Cerebellar nuclear complex (tissue), 1 donor: ENCODE measurements around the gene RNF115.
"Not testable (repeated sequence)": the region's sequence is repeated elsewhere in the genome, so short reads cannot be mapped to it uniquely, and the experiment has no call there.

Experiments used
- DNase-seq, 2 experiments: peaks; one replicate each; lab custom pipeline; 2025; lab: John Stamatoyannopoulos, UW

The RNF115 gene

DNA sequence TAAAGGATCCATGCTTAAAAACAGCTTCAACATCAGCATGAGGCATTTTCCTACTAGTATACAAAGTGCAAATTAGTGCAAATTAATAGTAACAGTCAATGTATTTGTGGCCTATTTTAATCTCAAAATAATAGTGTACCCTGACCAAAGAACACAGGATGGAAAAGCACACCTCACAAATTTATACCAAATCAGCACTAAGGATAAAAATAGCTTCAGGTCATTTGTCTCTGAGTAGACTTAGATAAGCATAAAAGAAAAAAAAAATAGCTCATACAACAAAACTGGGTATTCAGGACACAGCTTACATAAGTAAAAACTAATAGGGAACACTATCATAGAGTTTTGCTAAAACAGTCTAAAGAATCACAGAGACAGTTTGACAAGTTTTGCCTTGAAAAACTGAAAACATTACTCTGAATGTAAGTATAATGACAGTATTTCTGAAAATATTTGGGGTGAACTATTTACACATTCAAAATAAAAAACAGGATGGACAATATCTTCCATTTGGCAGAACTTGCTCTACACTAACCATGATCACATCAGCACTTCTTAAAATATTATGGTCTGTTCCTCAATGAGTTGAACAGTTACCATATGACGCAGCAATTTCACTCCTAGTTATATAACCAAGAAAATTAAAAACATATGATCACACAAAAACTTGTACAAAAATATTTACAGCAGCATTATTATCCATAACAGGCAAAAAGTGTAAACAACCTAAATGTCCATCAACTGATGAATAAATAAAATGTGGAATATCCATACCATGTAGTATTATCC is 46.3 kb downstream of the RNF115 start:
- DNase-seq = no peak

DNA sequence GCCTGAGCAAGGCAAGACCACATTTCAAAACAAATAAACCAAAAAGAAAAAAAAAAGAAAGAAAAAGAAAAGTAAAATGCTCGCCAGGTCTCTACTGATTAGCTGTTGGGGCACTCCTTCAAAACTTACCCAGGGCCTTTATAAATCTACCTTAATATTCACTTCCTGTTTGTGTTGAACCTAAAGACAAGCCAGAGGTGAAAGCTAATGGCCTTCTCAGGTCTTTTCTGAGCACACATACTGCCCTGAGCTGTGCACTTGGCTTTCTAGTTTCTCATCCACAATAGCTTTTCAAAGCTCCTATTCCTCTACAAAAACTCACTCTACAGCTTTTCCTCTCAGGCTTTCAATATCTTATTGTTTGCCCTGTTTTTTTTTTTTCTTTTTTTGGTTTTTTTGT is 50.5 kb downstream of the RNF115 start:
- no peak for DNase-seq

DNA sequence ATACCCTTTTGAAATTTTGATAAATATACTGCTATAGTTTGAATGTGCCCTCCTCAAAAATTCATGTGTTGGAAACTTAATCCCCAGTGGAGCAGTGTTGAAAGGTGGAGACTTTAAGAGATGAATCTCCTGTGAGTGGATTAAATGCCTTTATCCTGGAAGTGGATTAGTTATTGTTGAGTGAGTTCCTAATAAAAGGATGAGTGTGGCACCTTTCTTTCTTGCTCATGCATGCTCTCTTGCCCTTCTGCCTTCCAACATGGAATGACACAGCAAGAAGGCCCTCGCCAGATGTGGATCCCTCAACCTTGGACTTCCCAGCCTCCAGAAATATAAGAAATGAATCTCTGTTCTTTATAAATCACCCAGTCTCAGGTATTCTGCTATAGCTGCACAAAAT is 52.8 kb downstream of the RNF115 start:
- no peak for DNase-seq

DNA sequence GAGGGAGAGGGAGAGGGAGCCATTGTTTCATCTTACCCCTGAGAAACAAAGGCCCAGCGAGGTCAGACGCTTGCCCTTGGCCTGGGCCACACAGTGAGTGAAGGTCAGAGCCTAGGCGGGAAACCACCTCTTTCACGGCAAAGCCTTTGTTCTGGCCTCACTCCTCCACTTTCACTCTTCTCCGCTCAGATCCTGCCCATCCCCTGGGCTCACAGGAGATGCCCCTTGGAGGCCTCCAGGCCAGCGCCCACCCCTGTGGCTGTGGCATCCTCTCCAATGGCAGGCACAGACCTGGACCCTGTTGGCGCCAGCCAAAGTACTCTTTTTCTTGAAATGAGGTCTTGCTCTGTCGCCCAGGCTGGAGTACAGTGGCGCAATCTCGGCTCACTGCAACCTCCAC is 55.9 kb downstream of the RNF115 start:
- DNase-seq = not testable (repeated sequence)

DNA sequence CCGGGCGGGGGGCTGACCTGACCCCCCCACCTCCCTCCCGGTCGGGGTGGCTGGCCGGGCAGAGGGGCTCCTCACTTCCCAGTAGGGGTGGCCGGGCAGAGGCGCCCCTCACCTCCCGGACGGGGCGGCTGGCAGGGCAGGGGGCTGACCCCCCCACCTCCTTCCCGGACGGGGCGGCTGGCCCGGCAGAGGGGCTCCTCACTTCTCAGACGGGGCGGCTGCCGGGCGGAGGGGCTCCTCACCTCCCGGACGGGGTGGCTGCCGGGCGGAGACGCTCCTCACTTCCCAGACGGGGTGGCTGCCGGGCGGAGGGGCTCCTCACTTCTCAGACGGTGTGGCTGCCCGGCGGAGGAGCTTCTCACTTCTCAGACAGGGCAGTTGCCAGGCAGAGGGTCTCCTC is 57.0 kb downstream of the RNF115 start:
- not testable (repeated sequence) for DNase-seq

DNA sequence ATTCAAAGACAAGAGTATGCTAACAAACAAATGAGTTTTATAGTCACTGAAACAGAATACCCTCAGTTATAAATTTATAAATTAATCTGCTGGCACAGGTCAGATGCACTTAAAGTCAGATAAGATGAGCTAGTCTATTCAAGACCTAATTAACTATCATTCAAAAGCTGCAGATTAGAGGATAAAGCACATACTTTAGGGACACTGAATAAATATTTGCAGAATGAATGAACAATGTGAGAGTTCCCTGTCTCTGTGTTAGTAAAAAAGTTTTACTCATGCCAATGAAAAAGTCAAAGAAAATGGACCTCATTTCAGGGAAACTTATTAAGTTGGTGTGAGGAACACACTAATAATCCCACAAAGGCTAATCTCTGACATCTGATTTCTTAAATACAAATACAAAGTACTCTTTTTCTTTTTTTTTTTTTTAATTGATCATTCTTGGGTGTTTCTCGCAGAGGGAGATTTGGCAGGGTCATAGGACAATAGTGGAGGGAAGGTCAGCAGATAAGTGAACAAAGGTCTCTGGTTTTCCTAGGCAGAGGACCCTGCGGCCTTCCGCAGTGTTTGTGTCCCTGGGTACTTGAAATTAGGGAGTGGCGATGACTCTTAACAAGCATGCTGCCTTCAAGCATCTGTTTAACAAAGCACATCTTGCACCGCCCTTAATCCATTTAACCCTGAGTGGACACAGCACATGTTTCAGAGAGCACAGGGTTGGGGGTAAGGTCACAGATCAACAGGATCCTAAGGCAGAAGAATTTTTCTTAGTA is 58.1 kb downstream of the RNF115 start:
- DNase-seq = not testable (repeated sequence)

DNA sequence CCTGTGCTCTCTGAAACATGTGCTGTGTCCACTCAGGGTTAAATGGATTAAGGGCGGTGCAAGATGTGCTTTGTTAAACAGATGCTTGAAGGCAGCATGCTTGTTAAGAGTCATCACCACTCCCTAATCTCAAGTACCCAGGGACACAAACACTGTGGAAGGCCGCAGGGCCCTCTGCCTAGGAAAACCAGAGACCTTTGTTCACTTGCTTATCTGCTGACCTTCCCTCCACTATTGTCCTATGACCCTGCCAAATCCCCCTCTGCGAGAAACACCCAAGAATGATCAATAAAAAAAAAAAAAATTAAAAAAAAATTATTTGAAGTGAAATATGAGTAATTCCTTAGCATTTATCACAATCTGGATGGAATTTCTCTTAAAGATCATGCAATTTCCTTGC is 58.8 kb downstream of the RNF115 start:
- not testable (repeated sequence) for DNase-seq

DNA sequence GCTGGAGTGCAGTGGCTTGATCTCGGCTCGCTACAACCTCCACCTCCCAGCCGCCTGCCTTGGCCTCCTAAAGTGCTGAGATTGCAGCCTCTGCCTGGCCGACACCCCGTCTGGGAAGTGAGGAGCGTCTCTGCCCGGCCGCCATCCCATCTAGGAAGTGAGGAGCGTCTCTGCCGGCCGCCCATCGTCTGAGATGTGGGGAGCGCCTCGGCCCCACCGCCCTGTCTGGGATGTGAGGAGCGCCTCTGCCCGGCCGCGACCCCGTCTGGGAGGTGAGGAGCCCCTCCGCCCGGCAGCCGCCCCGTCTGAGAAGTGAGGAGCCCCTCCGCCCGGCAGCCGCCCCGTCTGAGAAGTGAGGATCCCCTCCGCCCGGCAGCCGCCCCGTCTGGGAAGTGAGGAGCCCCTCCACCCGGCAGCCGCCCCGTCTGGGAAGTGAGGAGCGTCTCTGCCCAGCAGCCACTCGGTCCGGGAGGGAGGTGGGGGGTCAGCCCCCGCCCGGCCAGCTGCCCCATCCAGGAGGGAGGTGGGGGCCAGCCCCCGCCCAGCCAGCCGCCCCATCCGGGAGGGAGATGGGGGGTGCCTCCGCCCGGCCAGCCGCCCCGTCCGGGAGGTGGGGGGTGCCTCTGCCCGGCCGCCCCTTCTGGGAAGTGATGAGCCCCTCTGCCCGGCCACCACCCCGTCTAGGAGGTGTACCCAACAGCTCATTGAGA is 59.5 kb downstream of the RNF115 start:
- DNase-seq = not testable (repeated sequence)

DNA sequence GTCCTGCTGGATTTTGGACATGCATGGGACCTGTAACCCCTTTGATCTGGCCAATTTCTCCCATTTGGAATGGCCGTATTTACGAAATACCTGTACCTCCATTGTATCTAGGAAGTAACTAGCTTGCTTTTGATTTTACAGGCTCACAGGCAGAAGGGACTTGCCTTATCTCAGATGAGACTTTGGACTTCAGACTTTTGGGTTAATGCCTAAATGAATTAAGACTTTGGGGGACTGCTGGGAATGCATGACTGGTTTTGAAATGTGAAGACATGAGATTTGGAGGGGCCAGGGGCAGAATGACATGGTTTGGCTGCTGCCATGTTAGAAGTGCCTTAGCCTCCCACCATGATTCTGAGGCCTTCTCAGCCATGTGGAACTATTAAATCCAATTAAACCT is 61.9 kb downstream of the RNF115 start:
- DNase-seq = not testable (repeated sequence)

DNA sequence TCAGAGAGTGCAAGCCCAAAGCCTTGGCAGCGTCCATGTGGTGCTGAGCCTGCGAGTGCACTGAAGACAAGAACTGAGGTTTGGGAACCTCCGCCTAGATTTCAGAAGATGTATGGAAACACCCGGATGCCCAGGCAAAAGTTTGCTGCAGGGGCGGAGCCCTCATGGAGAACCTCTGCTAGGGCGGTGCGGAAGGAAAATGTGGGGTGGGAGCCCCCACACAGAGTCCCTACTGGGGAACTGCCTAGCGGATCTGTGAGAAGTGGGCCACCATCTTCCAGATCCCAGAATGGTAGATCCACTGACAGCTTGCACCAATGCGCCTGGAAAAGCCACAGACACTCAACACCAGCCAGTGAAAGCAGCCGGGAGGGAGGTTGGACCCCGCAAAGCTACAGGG is 62.4 kb downstream of the RNF115 start:
- DNase-seq = not testable (repeated sequence)

DNA sequence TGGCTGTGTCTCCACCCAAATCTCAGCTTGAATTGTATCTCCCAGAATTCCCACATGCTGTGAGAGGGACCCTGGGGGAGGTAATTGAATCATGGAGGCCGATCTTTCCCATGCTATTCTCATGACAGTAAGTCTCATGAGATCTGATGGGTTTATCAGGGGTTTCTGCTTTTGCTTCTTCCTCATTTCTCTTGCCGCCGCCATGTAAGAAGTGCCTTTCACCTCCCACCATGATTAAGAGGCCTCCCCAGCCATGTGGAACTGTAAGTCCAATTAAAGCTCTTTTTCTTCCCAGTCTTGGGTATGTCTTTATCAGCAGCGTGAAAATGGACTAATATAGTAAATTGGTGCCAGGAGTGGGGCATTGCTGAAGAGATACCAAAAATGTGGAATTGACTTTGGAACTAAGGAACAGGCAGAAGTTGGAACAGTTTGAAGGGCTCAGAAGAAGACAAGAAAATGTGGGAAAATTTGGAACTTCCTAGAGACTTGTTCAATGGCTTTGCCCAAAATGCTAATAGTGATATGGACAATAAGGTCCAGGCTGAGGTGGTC is 63.4 kb downstream of the RNF115 start:
- DNase-seq = not testable (repeated sequence)

DNA sequence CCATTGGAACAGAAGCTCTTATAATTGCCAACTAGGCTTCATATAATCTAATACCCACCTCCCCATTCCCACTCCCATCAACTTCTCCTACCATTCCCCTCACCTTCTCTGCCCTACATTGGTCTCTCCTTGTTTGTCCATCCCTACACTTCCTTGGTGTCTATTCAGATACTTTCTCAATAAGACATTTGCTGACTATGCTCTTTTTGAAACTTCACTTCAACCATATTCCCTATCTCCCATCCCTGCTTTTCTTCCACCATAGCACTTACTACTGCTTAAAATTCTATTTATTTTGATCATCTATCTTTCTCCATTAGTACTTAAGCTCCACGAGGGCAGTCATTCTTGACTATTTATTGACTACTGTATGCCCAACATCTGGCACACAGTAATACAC is 64.2 kb downstream of the RNF115 start:
- DNase-seq = no peak

DNA sequence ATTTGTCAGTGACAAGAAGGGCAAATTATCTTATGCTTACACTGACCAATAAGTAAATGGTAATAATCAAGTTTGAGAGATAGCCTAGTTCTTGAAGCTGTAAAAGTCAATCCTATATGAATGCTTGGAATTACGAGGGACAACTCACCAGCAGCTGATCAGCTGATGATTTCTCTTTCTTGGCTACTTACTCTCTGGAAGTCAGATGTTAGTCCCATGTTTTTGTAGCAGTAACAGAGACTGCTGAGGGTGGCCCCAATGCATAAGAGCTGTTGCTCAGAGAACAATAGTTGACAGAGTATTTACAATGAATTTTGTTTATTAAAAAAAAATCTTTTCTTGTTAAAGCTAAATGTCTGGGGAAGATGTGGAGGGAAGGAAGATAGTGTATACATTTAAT is 65.3 kb downstream of the RNF115 start:
- peak in 1 of 2 experiments; percentile 30 for DNase-seq

DNA sequence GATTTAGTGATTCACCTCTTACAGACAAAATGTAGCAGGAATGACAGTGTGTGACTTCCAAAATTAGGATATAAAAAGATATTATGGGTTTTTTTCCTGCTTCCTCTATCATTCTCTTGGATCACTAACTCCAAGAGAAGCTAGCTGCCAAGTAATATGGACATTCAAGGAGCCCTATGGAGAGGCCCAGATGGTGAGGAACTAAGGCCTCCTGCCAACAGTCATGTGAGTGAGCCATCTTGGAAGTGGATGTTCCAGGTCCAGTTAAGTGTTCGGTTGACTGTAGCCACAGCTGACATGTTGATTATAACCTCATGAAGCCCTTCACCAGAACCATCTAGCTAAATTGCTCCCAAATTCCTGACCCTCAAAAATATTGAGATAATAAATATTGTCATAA is 65.8 kb downstream of the RNF115 start:
- DNase-seq = peak; percentile 73 to 96

DNA sequence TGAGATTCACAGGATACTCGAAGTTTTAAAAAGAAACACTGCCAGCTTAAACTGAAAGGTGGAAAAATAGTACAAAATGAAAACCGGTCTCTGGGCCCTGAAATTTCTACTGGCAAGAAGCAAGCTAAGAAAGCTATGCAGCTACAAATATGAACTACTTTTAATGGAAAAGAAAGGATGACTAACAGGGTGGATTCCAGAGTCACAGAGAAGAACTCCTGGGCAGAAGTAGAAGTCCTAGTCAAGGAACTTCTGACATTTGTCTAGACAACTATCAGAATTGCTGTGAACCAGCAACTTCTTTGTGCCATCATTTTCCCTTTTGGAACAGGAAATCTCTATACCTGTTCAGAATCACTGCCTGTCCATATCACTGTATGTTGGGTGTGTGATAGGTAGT is 66.5 kb downstream of the RNF115 start:
- no peak for DNase-seq

DNA sequence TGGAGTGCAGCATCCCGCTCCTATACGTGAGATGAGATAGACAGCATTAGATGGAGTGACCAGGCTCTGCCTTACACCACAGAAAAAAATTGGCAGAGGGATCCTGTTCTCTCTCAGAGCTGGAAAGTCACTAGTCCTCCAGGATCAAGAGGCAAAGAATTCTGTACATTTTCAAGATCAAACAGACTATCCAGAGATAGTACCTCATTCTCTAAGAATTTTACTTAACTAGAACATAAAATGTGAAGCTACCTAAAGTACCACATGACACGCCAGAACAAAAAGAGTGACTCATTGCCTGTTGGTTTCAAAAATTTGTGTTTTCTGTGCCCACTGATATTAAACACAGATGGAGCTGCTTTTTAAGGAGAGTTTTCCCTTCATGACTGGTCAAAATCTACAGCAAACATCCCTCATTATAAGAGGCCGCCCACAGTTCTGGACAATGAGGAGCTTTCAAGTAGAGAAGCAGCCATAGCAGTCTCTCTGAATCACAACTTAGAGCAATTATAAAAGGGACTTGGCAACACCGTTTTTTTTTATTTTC is 72.3 kb downstream of the RNF115 start:
- DNase-seq = no peak

DNA sequence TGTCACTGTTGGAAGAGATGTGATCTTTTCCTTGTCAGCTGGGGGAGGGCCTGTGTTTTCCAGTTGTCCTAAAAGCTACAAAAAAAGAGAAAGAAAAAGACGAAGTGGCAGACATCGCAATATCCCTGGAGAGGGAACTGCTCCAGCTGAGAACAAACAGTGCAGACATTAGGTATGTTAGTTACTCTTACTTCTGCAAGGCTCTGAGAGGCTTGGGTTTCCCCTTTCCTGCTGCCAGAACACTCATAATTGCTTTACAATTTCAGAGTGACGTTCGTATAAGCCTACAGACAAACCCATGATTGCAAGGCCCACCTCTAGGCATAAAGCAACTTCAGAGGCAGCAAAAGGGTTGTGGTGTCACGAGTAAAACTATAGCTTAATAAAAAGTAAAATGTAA is 73.5 kb downstream of the RNF115 start:
- DNase-seq = no peak

DNA sequence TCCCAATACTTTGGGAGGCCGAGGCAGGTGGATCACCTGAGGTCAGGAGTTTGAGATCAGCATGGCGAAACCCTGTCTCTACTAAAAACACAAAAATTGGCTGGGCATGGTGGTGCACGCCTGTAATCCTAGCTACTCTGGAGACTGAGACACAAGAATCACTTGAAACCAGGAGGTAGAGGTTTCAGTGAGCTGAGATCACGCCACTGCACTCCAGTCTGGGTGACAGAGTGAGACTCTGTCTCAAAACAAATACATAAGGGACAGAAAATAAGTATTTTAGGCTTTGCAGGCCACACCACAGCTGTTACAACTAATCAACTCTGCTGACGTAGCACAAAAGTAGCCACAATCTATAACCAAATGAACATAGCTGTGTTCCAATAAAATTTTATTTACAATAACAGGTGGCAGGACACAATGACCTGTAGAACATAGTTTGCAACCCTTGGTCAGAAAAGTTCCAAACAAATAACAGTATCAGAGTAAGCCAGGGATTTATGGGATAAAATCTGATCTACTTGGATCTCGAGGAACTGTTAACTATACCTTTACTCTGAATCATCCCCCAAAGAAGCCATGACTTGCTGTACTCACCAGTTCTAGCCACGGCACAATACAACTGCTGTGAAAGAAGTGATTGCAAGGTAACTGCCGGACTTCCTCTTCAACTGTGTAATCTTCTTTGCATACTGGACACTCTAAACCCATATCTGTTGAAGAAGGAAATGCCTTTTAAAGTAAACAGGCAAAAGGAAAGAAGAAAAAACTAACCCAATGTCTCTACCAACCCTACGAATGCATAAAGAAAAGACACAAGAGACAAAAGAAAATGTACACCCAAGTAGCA is 76.3 kb downstream of the RNF115 start:
- no peak for DNase-seq

DNA sequence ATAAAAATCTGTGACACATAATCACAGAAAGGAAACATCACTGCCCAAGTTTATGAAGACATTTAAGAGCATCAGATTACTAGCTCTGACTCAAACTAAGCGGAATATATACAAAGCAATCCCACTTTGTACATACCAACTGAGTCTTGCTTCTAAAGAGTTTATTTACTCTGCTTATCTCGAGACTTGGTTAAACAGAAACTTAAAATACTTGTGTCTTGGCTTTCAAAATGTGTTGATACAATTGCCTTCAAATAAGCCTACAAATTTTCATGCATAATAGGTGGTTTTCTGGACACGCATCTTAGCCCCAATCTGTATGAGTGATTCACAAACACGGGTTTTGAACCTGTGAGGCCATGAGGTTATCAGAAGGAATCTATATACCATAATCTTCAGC is 83.6 kb downstream of the RNF115 start:
- DNase-seq = no peak

DNA sequence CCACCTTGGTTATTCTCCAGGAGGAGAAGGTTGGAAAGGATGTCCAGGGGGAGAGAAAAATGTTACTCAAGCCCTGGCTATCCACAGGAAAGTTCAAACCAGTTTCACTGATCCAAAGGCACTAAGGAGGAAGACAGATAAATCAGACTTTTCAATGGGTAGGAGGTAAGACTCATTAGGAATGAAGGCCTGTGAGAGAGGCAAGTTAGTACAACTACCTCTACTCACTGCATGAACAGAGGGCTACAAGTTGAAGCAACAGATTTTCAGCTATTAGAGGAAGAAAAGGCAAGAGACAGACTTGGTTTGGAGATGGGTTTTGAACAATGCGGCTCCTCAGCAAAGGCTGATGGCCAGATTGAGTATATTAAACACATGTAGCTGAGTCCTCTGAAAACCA is 87.7 kb downstream of the RNF115 start:
- no peak for DNase-seq

DNA sequence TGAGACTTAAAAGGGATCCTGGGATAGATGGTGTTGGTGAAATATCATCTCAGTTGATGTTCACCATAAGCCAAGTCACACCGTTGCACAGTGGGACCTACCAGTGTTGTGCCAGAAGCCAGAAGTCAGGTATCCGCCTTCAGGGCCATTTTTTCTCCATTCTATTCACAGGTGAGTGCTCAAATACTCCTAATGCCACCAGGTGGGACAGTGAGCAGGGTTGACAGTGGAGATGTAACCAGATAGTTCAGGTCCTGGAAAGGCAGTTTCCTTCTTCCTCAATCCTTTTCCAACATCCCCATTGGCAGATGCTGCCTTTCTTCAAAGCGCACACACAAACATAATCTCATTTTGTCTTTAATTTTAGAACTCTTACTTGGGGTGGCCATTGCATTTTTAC is 93.0 kb downstream of the RNF115 start:
- no peak for DNase-seq
